WERI-Rb-1 (cell line): ENCODE measurements around the gene ADAMTS18.

ENCODE experiments used
- DNase-seq: peaks from one replicate; pipeline ENCODE4 v3.0.0-alpha.2; 2020
- H3K27ac ChIP-seq: fragments of 250-450 bp; sonication (Bioruptor Pico); 2 replicates; pipeline ENCODE4 v1.5.1; 2020; ENCODE audit warnings: mild to moderate bottlenecking, moderate library complexity
- H3K27me3 ChIP-seq: fragments of 250-450 bp; sonication (Bioruptor Pico); 2 replicates; pipeline ENCODE4 v1.5.1; 2021; ENCODE audit warnings: mild to moderate bottlenecking, low read depth, moderate library complexity; ENCODE audit not compliant: insufficient read depth, severe bottlenecking
- H3K36me3 ChIP-seq: fragments of 250-450 bp; sonication (Bioruptor Pico); 2 replicates; pipeline ENCODE4 v1.5.1; 2020; ENCODE audit warnings: mild to moderate bottlenecking, moderate library complexity
- H3K4me3 ChIP-seq: 2 replicates; pipeline ENCODE4 v1.5.1; 2011; ENCODE audit warnings: low read depth, mild to moderate bottlenecking, control low read depth, low read length
- H3K9me3 ChIP-seq: fragments of 250-450 bp; sonication (Bioruptor Pico); 2 replicates; pipeline ENCODE4 v1.5.1; 2021; ENCODE audit warnings: mild to moderate bottlenecking, moderate library complexity; ENCODE audit not compliant: severe bottlenecking
- TF ChIP-seq, protein P1 (sequence below): IDR thresholded peaks from 2 replicates; pipeline ENCODE4 v1.5.1; 2011; ENCODE audit warnings: low read depth, mild to moderate bottlenecking, control low read depth, inconsistent platforms, low read length

ADAMTS18 gene

DNA sequence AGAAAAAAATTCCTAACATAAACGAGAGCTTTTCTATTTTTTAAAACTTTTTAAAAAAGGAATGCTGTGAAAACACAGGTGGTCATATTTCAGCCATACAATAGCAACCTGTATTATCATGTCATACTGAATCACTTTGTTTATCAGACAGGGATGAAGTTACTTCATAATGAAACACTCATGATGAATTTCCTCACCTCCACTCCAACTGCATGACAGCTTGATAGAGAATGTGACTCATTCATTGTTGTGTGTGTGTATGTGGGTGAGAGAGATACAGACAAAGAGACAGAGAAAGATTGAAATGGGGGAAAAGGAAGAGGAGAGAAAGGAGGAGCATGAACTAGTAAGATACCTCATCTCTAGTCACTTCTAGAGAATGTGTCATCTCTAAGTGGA is 126.7 kb downstream of the ADAMTS18 start:
- peaks cover 3% of the 10 kb centered on the region for H3K27me3 ChIP-seq
- TF ChIP-seq, protein P1, sequence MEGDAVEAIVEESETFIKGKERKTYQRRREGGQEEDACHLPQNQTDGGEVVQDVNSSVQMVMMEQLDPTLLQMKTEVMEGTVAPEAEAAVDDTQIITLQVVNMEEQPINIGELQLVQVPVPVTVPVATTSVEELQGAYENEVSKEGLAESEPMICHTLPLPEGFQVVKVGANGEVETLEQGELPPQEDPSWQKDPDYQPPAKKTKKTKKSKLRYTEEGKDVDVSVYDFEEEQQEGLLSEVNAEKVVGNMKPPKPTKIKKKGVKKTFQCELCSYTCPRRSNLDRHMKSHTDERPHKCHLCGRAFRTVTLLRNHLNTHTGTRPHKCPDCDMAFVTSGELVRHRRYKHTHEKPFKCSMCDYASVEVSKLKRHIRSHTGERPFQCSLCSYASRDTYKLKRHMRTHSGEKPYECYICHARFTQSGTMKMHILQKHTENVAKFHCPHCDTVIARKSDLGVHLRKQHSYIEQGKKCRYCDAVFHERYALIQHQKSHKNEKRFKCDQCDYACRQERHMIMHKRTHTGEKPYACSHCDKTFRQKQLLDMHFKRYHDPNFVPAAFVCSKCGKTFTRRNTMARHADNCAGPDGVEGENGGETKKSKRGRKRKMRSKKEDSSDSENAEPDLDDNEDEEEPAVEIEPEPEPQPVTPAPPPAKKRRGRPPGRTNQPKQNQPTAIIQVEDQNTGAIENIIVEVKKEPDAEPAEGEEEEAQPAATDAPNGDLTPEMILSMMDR = no peak
- no peak overlapping the region for H3K27ac ChIP-seq

DNA sequence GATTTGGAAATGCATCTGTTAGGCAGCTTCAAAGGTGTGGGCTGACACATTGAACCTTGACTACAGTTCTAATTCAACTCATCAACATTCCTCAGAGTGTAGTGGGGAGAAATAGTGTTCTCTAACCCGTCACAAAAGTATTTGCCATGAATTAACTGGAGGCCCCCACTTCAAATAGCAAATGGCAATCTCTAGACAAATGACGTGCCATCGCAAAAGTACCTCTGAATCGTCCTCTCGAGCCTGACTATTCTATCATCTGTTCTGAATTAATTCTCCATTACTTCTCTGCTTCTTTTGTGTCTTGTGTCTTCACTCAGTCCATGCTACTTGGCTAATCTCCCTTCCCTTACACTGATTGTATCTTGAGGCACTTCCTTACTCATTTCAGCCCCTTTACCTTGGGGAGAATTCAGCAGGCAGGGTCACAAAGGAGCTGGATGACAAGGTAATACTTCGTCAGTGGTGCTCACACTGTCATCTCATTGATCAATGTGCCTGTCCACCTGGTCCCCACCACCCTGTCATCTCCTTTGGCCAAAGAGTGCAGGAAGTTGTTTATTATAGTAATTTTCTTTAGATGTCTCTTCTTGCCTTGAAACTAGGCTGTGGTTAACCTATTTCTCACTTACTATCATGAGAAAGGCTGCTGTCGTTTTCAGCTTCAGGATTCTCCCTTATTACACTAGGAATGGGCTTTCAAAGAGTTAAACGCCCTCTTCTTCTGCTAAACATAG is 127.2 kb downstream of the ADAMTS18 start:
- peaks cover 3% of the 10 kb centered on the region for H3K27me3 ChIP-seq
- no peak overlapping the region for H3K27ac ChIP-seq
- TF ChIP-seq, protein P1 = no peak
- no peak overlapping the region for H3K4me3 ChIP-seq
- DNase-seq = no peak
- H3K36me3 ChIP-seq = no peaks in the 10 kb centered on the region
- no peaks in the 10 kb centered on the region for H3K9me3 ChIP-seq

More for the DNA sequence above, 126.7 kb downstream of the ADAMTS18 start:
- Histone ChIP-seq H3K36me3 (no peaks in the 10 kb centered on the region), H3K9me3 (no peaks in the 10 kb centered on the region), H3K4me3 (no peak overlapping the region)
- no peak for DNase-seq

DNA sequence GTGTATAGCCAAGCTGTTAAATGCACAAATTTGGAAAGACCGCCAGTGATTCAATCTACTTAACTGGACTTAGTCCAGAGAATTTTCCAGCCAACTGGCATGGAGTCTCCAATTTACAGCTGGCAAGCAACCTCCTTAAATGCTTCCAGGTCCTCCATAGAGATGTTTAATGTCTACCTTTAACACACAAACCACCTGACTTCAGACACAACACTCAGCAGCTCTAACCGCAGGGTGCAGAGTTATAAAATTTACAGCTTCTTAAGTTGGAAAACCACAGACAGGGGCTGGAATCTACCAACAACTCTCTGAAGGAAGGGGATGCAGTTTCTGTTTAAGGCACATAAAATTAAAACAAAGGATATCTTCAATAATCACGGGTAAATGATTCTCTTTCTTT is 128.8 kb downstream of the ADAMTS18 start:
- no peak overlapping the region for H3K4me3 ChIP-seq
- no peaks in the 10 kb centered on the region for H3K9me3 ChIP-seq
- no peak for DNase-seq
- TF ChIP-seq, protein P1 = no peak
- no peaks in the 10 kb centered on the region for H3K36me3 ChIP-seq
- no peak overlapping the region for H3K27ac ChIP-seq
- H3K27me3 ChIP-seq = peaks cover 3% of the 10 kb centered on the region

DNA sequence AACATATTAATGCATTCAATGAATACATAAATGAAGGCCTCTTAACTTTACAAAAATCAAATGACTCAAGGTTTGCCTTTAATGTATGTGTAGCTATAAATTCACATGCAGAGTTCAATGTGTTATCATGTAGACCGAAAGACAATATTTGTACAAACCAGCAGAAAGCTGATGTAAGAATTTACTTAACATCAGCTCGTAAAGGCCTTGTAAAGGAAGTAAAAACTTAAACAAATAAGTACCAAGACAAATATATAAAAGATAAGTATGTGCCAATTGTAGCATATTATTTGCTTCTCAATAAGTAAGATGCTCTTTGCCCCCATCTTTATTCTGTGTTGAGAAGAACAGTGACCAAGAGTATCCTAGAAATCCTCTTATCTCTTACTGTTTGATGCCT is 130.0 kb downstream of the ADAMTS18 start:
- TF ChIP-seq, protein P1 = no peak
- H3K27me3 ChIP-seq = peaks cover 3% of the 10 kb centered on the region
- no peaks in the 10 kb centered on the region for H3K36me3 ChIP-seq
- H3K27ac ChIP-seq = no peak overlapping the region
- no peaks in the 10 kb centered on the region for H3K9me3 ChIP-seq
- no peak for DNase-seq
- H3K4me3 ChIP-seq = no peak overlapping the region

DNA sequence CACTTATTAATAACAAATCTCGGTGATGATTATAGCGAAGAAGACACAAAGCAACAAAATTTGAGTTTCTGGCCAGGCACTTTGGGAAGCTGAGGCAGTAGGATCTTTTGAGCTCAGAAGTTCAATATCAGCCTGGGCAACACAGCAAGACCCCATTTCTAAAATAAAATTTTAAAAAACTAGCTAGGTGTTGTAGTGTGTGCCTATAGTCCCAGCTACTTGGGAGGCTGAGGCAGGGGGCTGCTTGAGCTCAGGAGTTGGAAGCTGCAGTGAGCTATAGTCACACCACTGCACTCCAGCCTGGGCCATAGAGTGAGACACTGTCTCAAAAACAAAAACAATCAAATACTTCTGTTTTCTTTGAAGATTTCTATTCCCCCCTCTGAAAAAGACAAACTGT is 130.7 kb downstream of the ADAMTS18 start:
- Histone ChIP-seq H3K9me3 (no peaks in the 10 kb centered on the region), H3K27ac (no peak overlapping the region), H3K27me3 (peaks cover 3% of the 10 kb centered on the region), H3K36me3 (no peaks in the 10 kb centered on the region), H3K4me3 (no peak overlapping the region)
- DNase-seq = no peak
- TF ChIP-seq, protein P1 = no peak

DNA sequence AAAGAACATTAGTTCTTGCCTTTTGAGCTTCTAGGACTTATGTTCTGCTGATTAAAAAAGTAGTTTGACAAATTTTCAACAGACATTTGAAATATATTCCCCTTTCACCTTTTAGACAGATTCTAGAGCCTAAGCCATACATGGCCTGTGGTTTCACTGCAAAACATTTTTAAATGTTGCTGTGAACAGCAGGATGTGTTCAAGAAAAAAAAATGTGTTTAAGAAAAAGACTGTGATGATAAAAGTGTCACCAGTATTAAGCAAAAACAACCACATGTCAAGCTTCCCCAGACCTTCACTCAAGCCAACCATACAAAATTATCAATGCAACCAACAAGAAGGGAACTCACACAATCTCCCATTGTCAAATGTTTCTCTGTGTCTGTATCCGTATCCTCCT is 132.2 kb downstream of the ADAMTS18 start:
- Histone ChIP-seq H3K27ac (no peak overlapping the region), H3K27me3 (peaks cover 3% of the 10 kb centered on the region), H3K36me3 (no peaks in the 10 kb centered on the region), H3K4me3 (no peak overlapping the region), H3K9me3 (no peaks in the 10 kb centered on the region)
- TF ChIP-seq, protein P1 = no peak
- no peak for DNase-seq
